HCEC 1CT (cell line): ENCODE measurements around the gene GSPT1.
"Not testable (repeated sequence)": the region's sequence is repeated elsewhere in the genome, so short reads cannot be mapped to it uniquely, and the experiment has no call there.

Experiments used
- DNase-seq: peaks from one replicate; pipeline ENCODE4 v3.0.0-alpha.2; 2017

The GSPT1 gene

GRCh38 chr16:11851294-11852091 lies 64.3 kb downstream of the GSPT1 start, which contains the start of gene RSL1D1:
Gene RSL1D1 (minus strand): TSS chr16:11851542. CDS start chr16:11851512, 30 bp downstream.
- peak; percentile 90 for DNase-seq

GRCh38 chr16:11848842-11849241 lies 66.9 kb downstream of the GSPT1 start:
- peak; percentile 53 for DNase-seq

- no peak for DNase-seq
Observed at GRCh38 chr16:11844499-11844898, 71.3 kb downstream of the GSPT1 start.

GRCh38 chr16:11843861-11844260 lies 71.9 kb downstream of the GSPT1 start:
- DNase-seq = no peak

- DNase-seq = no peak
Observed at GRCh38 chr16:11843206-11843605, 72.5 kb downstream of the GSPT1 start.

GRCh38 chr16:11841026-11841425 lies 74.7 kb downstream of the GSPT1 start:
- DNase-seq = no peak

GRCh38 chr16:11836650-11837244 lies 79.0 kb downstream of the GSPT1 start:
- DNase-seq = peak; percentile 83

GRCh38 chr16:11835891-11836649 lies 79.7 kb downstream of the GSPT1 start:
- DNase-seq = peak; percentile 46

- DNase-seq = no peak
Observed at GRCh38 chr16:11835309-11835708, 80.4 kb downstream of the GSPT1 start.

- DNase-seq = peak; percentile 80
Observed at GRCh38 chr16:11833951-11834695, 81.6 kb downstream of the GSPT1 start.

- DNase-seq = no peak
Observed at GRCh38 chr16:11828696-11829095, 87.1 kb downstream of the GSPT1 start.

- DNase-seq = not testable (repeated sequence)
Observed at GRCh38 chr16:11825520-11826165, 90.1 kb downstream of the GSPT1 start.

- no peak for DNase-seq
Observed at GRCh38 chr16:11824362-11824761, 91.4 kb downstream of the GSPT1 start.

- not testable (repeated sequence) for DNase-seq
Observed at GRCh38 chr16:11823645-11824044, 92.1 kb downstream of the GSPT1 start.

- no peak for DNase-seq
Observed at GRCh38 chr16:11819798-11820197, 96.0 kb downstream of the GSPT1 start.

GRCh38 chr16:11818970-11819369 lies 96.8 kb downstream of the GSPT1 start:
- DNase-seq = not testable (repeated sequence)
